A204.1 (cell line): ENCODE measurements around the gene PAQR4.

Experiments used
- FAIRE-seq: peaks from 2 replicates; lab custom pipeline; 2012; peaks lifted over from hg19 to GRCh38; lab: Jason Lieb, UNC

The PAQR4 gene

GRCh38 chr16:2981177-2981898, 12.2 kb downstream of the PAQR4 start:
- no peak for FAIRE-seq

- FAIRE-seq = no peak
Measured at GRCh38 chr16:2981899-2982250, 12.7 kb downstream of the PAQR4 start.

DNA sequence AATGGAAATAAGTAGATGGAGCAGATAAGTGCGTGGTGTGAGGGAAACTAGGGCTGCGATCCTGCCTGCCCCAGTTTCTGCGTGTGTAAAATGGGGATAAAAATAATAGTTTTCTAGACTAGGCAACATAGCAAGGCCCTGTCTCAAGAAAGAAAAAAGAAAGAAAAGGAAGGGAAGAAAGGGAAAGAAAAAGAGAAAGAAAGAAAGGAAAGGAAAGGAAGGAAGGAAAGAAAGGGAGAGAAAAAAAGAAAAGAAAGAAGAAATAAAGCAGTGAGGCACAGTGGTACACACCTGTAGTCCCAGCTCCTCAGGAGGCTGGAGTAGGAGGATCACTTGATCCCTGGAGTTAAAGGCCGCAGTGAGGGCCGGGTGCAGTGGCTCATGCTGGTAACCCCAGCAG, 13.3 kb downstream of the PAQR4 start:
- no peak for FAIRE-seq

- FAIRE-seq = no peak
Measured at GRCh38 chr16:2983706-2984136, 14.6 kb downstream of the PAQR4 start.

- no peak for FAIRE-seq
Measured at GRCh38 chr16:2985462-2985861, 16.3 kb downstream of the PAQR4 start.

GRCh38 chr16:2985893-2986355, 16.8 kb downstream of the PAQR4 start:
- FAIRE-seq = no peak

GRCh38 chr16:2986623-2987188, 17.6 kb downstream of the PAQR4 start:
- FAIRE-seq = no peak

DNA sequence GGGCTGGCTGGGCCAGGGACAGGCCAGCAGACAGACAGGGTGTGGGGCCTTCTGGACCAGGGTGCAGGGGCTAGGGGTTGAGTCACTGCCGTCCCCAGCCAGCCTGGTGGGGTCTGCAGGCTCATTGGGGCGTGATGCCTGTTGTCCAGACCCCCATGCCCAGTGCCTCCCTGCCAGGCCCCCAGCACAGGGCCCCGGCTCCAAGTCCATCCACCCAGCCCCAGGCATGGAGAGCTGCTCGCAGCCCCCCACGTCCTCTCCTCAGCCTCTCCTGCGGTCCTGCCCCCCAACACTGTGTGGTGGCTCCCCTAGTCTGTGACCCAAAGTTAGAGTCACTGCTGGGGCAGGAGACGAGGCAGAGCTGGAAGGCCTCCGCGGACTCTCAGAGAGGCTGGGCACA, 18.1 kb downstream of the PAQR4 start:
- FAIRE-seq = no peak

GRCh38 chr16:2987833-2988232, 18.7 kb downstream of the PAQR4 start:
- FAIRE-seq = no peak

DNA sequence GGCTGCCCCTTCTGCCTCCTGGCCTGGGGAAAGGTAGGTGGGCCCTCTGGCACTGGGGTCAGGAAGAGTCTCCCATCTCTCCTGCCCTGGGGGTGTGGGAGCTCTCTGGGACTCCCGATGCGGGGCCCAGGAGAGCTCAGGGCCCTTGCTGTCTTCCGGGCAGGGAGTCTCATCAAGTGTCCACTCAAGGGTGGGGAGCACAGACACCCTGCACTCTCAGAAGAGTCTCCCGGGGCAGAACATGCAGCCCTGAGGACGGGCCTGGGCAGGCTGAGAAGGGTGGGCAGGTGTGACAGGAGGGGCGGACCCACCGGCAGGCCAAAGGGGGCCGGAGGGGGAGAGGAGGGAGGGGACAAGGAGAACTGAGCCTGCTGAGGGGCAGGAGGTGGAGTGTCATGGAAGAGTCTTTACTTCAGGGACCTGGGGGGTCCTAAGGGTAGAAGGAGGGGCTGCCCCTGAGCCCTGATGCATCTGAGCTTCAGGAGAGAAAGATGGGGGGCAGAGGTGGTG, 19.5 kb downstream of the PAQR4 start:
- FAIRE-seq = no peak

DNA sequence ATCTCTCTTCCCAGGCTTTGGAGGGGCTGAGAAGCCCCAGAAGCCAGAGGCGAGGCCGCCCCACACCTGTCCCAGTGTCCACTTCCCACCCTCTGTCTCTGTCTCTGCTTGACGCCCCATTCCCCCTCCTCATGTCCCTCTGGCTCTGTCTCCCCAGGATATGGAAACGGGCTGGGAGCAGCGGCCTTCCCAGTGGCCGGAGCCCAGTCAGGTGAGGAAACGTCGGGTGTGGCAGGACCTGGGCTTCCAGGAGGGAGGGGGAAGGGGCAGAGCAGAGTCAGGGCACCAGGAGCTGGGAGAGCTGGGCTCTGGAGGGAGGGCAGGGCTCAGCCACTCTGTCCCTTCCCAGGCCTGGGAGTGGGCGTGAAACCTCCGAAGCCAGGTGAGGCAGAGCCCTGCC, 21.7 kb downstream of the PAQR4 start:
- no peak for FAIRE-seq

- no peak for FAIRE-seq
Measured at GRCh38 chr16:2991566-2992261, 22.6 kb downstream of the PAQR4 start.

DNA sequence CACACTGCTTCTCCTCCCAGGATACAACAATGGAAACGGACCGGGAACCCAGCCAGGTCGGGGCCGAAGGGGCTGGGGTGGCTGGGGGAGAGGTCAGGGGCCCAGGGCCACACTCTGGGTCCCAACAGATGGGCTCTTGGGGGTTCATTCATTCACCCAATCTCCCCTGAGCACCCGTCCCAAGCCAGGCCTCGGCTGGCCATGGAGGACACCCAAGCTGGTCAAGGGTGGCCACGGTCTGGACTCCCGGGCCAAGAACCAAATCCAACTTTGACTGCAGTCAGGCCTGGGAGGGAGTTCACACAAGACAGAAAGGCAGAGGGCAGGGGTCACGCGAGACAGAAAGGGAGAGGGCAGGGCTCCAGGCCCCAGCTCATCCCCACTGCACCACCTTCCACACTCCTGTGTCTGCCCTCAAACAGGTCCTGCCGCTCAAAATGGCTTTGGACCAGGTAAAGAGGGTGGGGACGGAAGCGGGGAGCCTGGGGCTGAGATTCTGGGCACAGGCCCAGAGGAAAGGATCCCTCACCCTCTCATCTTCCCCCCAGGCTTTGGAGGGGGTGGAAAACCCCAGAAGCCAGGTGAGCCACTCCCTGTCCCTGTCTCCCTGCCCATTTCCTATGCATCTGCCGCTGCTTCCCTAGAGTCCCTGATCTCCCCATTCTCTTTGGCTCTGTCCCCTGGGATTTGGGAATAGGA, 23.4 kb downstream of the PAQR4 start:
- FAIRE-seq = no peak

DNA sequence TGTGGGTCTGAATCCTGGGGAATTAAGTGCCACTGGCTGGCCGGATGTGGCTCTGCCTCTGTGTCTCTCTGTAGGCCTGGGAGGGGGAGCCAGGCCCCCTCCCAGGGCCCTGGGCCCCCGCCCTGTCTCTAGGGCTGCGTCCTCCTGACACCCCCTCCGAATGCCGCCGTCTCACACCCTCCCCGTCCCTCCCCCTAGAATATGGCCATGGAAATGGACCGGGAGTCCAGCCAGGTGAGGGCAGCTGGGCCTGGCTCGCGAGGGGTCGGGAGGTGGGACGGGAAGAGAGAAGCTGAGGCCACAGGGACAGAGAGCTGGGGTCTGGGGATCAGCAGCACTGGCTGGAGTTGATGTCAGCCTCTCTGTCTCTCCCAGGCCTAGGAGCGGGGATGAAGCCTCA, 27.1 kb downstream of the PAQR4 start:
- FAIRE-seq = no peak

DNA sequence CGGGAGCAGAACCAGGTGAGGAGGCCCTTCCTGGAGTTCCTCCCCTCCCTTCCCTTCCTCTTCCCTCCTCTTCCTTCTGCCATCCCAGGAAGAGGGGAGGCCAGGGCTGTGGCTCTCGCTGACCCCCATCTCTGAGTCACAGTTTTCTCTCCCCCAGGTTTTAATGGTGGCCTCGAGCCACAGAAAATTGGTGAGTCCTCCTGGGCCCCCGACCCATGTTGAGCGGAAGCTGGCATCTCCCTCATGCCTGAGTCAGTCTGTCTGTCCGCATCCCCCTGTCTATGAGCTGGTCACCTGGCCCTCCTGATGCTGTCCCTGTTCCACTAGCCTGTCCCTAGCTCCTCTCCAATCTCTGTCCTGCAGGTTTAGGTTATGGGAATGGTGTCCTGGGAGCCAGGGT, 30.8 kb downstream of the PAQR4 start:
- no peak for FAIRE-seq

GRCh38 chr16:3000540-3000939, 31.4 kb downstream of the PAQR4 start:
- FAIRE-seq = no peak

DNA sequence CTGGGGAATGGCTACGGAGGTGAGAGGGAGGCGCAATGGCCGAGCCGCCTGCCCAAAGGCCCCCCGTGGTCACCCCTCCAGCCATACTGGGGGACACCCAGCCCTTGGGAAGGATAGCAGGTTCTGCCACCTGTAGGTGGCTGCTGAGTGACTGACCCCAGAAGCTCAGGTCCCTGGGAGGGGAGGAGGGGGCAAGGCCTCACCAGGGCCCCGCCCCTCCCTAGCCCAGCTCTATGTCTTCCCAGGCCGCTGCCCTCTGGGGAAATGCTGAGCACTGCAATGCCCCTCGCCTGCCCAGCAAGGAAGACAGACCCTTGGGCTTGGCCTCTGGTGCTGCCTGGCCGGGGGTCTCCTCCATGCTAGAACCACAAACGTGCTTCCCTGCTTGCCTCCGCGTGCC, 32.2 kb downstream of the PAQR4 start:
- no peak for FAIRE-seq

- FAIRE-seq = peak; percentile 93
Measured at GRCh38 chr16:3003582-3004270, 34.6 kb downstream of the PAQR4 start.

GRCh38 chr16:3004319-3004718, 35.2 kb downstream of the PAQR4 start:
- FAIRE-seq = no peak

DNA sequence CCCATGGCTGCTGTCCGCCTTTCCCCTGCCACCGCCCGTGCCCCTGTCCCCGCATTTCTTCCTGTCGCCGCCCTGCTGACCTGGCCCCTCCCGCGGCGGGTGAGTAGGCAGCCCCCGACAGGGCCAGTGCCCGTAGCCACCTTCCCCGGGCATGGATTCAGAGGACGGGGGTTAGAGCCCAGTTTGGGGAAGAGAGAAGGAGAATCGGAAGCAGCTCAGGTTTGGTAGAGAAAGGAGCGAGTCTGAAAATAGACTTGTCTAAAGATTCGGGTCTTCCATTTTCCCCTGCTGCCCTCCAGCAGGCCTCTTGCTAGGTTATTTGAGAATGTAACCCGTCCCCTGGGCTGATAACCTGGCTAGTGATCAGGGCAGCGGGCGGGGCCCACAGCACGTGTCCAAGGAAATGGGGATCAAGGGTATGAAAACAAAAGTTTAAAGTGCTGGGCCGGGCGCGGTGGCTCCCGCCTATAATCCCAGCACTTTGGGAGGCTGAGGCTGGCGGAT, 35.7 kb downstream of the PAQR4 start:
- no peak for FAIRE-seq

DNA sequence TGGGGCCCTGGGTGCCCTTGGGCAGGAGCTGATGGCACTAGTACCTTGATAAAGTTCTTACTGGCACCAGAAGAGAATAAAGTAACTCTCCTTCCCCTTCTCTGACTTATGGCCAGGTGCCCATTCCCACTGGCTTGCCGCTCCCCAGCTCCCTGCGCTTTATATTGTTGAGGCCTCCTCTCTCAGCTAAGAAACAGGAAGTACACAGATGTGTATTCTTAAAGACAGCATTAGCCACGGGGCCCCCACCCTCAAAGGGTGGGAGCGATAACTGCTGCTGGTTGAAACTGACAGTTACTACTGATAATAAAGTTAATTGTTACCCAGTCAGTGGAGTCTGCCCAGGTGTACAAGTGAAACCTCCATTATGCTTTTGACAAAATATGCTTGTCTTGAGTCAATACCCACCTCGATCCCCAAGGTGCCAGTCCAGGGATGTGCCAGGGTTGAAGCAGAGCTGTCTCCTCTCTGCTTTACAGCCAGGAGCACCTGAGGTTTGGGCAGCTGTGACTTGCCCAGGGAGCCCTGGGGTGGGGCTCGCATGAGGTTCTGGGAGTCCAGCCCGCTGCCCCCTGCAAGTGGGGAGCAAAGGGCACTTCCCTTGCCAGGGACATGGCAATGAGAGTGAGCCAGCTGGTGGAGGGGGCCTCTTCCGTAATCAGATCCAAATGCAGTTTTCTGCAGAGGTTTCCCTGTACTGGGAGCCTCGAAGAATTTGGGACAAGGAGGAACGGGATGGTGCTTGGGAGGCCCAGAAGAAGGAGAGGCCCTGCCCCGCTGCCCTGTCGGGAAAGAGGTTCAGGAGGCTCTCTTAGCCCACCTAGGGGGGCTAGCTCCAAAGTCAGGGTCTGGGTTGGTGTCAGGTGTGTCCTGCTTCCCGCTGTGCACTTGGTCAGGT, 38.2 kb downstream of the PAQR4 start:
- FAIRE-seq = no peak
